Epithelial cell of proximal tubule (primary cell): ENCODE data around the gene CDH13. TPM values are rescaled to one million over a fixed set of nuclear protein-coding genes. Genes with fewer than 3 reads are reported as not detected.

Source experiments
- DNase-seq: peaks from one replicate; pipeline ENCODE4 v3.0.0-alpha.2; 2011; ENCODE audit warnings: low read depth
- H3K4me3 ChIP-seq: 2 replicates; pipeline ENCODE4 v1.5.1; 2011; ENCODE audit warnings: low read depth, mild to moderate bottlenecking, low read length
- total RNA-seq: library from RNA; depleted of rRNA; stranded (reverse); fragments of >200 nt; gene quantifications from 2 replicates; pipeline ENCODE4 v1.2.3, GENCODE V29; 2015
- TF ChIP-seq, protein P1 (sequence below): conservative IDR thresholded peaks from 2 replicates; pipeline ENCODE4 v1.5.1; 2012; ENCODE audit warnings: low read depth, mild to moderate bottlenecking, low read length

Gene CDH13
- total RNA-seq, 1 donor from 2014 or later = 85.4 TPM

DNA sequence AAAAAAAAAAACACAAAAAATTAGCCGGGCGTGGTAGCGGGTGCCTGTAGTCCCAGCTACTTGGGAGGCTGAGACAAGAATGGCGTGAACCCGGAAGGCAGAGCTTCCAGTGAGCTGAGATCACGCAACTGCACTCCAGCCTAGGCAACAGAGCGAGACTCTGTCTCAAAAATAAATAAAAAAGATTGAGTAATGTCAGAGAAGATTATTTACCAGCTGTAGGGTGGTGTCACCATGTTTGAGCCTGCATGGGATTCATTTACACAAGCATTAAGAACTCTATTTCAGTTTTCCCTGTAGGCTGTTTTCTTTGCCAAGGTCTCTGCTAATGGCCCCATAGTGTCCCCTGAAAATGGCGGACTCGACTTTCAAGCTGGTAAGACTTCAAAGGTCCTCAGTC, 575.0 kb downstream of the CDH13 start:
- TF ChIP-seq, protein P1, sequence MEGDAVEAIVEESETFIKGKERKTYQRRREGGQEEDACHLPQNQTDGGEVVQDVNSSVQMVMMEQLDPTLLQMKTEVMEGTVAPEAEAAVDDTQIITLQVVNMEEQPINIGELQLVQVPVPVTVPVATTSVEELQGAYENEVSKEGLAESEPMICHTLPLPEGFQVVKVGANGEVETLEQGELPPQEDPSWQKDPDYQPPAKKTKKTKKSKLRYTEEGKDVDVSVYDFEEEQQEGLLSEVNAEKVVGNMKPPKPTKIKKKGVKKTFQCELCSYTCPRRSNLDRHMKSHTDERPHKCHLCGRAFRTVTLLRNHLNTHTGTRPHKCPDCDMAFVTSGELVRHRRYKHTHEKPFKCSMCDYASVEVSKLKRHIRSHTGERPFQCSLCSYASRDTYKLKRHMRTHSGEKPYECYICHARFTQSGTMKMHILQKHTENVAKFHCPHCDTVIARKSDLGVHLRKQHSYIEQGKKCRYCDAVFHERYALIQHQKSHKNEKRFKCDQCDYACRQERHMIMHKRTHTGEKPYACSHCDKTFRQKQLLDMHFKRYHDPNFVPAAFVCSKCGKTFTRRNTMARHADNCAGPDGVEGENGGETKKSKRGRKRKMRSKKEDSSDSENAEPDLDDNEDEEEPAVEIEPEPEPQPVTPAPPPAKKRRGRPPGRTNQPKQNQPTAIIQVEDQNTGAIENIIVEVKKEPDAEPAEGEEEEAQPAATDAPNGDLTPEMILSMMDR = no peak
- H3K4me3 ChIP-seq = no peak overlapping the region
- no peak for DNase-seq

GRCh38 chr16:83205896-83206295, 579.1 kb downstream of the CDH13 start:
- no peak overlapping the region for H3K4me3 ChIP-seq
- TF ChIP-seq, protein P1 = no peak
- DNase-seq = no peak

GRCh38 chr16:83206426-83206825, 579.7 kb downstream of the CDH13 start:
- TF ChIP-seq, protein P1 = no peak
- no peak overlapping the region for H3K4me3 ChIP-seq
- DNase-seq = no peak

DNA sequence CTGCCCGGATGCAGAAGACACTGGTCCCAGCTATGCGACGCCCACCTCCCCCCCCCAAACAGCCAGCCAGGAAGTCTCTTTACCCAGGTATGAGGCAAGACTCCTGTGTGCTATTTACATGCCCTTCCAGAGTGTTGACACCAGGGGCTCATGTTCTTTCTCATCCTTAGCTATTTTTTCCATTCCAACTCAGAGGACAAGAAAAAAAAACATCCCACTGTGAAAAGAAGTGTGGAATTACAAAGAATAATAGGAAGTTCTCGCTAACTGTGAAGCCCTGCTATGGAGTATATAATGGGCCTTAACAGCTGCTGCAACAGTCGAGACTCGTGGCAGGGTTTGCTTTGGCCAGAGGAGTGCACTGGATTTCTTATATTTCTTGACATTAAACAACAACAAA, 584.9 kb downstream of the CDH13 start:
- no peak for DNase-seq
- no peak overlapping the region for H3K4me3 ChIP-seq
- TF ChIP-seq, protein P1 = no peak

GRCh38 chr16:83212301-83212841, 585.6 kb downstream of the CDH13 start:
- TF ChIP-seq, protein P1 = no peak
- DNase-seq = no peak
- no peak overlapping the region for H3K4me3 ChIP-seq

- no peak overlapping the region for H3K4me3 ChIP-seq
- no peak for DNase-seq
- TF ChIP-seq, protein P1 = no peak
Observed at GRCh38 chr16:83214671-83215070, 587.9 kb downstream of the CDH13 start.

- TF ChIP-seq, protein P1 = peak; percentile 83
- no peak for DNase-seq
- no peak overlapping the region for H3K4me3 ChIP-seq
Observed at GRCh38 chr16:83215406-83216001, 588.7 kb downstream of the CDH13 start.
